Body of pancreas (tissue), 4 donors: ENCODE results near the gene HOXB9. TPM values are rescaled to one million over a fixed set of nuclear protein-coding genes. Genes with fewer than 3 reads are reported as not detected.

Experiments
- ATAC-seq: fragments of 150-250 bp; one replicate; pipeline ENCODE4 v1.9.1; 2016
- DNase-seq, 4 donors: peaks; one replicate each; pipeline ENCODE4 v3.0.0-alpha.2; 2019
- H3K27ac ChIP-seq, 4 donors: fragments of 200-600 bp; sonication (generic); 1 replicate in 3 of 4; 2 replicates in 1 of 4; pipeline versions ENCODE4 v1.5.1 to v1.6.1; 2016 to 2019; ENCODE audit warnings: mild to moderate bottlenecking in 1 of 4, mixed read lengths in 1 of 4, moderate library complexity in 1 of 4
- H3K27me3 ChIP-seq, 2 donors: fragments of 200-600 bp; sonication (generic); one replicate each; pipeline ENCODE4 v1.6.0; 2016; ENCODE audit warnings: mild to moderate bottlenecking in 1 of 2
- H3K36me3 ChIP-seq, 2 donors: fragments of 200-600 bp; sonication (generic); replicated peaks in 1 of 2; 2 replicates each; pipeline ENCODE4 v1.5.1; 2016; ENCODE audit warnings: low read depth in 2 of 2; ENCODE audit not compliant: insufficient read depth in 1 of 2
- H3K4me1 ChIP-seq: fragments of 200-600 bp; sonication (generic); one replicate; pipeline ENCODE4 v1.6.0; 2016
- H3K4me3 ChIP-seq, 2 donors: fragments of 200-600 bp; sonication (generic); 1 replicate in 1 of 2; 2 replicates in 1 of 2; pipeline ENCODE4 v1.5.1; 2016 to 2019
- H3K9me3 ChIP-seq, 3 donors: fragments of 200-600 bp; sonication (generic); 1 replicate in 2 of 3; 2 replicates in 1 of 3; pipeline ENCODE4 v1.5.1; 2016
- CTCF ChIP-seq, 7 experiments: fragments of 450-650 bp in 4 of 7; fragments of 200-600 bp in 3 of 7; sonication (generic) in 3 of 7; IDR thresholded peaks; one replicate each; pipeline ENCODE4 v1.5.1; 2016 to 2019; ENCODE audit warnings: antibody characterized with exemption in 7 of 7
- POLR2A ChIP-seq, 3 donors: fragments of 450-650 bp; IDR thresholded peaks; one replicate each; pipeline ENCODE4 v1.6.1; 2016; ENCODE audit warnings: antibody characterized with exemption in 3 of 3, mild to moderate bottlenecking in 2 of 3
- whole genome bisulfite sequencing, 2 donors: methylation state at CpG; one replicate each; pipeline ENCODE4 v1.1.5; 2017; 5-methylcytosine and 5-hydroxymethylcytosine counted together
- intact Hi-C: fragments of 100-400 bp; cut with DNase I; formaldehyde crosslinking; loops from one replicate; pipeline ENCODE4 v1.15.1; 2023
- total RNA-seq, 2 donors: library from RNA; depleted of rRNA; stranded (reverse); fragments of >200 nt; gene quantifications; one replicate each; pipeline ENCODE4 v1.1.0, GENCODE V29; 2016

The HOXB9 gene
- total RNA-seq, 2 donors from 2014 or later = not detected

GRCh38 chr17:48634493-48635208 lies 8.5 kb upstream of the HOXB9 start:
- H3K36me3 ChIP-seq = no peaks in the 10 kb centered on the region
- peaks cover 0 to 77% of the 10 kb centered on the region in 2 donors for H3K27me3 ChIP-seq
- no peak overlapping the region for H3K4me3 ChIP-seq
- 22 to 29% methylated on average over 20 of the region's 20 CpGs for WGBS, 2 donors
- DNase-seq = no peak
- peaks cover 11% of the 10 kb centered on the region for H3K4me1 ChIP-seq
- ATAC-seq = no peak
- no peak overlapping the region for H3K27ac ChIP-seq
- TF ChIP-seq CTCF (IDR thresholded peaks at IDR 0.05) = no peak
- no peaks in the 10 kb centered on the region for H3K9me3 ChIP-seq
- intact Hi-C loops = no loop called here

GRCh38 chr17:48633266-48633677 lies 7.1 kb upstream of the HOXB9 start:
- TF ChIP-seq CTCF (IDR thresholded peaks at IDR 0.05) (no peak), POLR2A (IDR thresholded peaks at IDR 0.05) (no peak)
- H3K4me3 ChIP-seq = no peak overlapping the region
- WGBS, 2 donors = 16 to 21% methylated on average over 34 to 35 of the region's 35 CpGs
- H3K27me3 ChIP-seq = peaks cover 0 to 85% of the 10 kb centered on the region in 2 donors
- no peak overlapping the region for H3K27ac ChIP-seq
- H3K4me1 ChIP-seq = peaks cover 11% of the 10 kb centered on the region
- intact Hi-C loops = no loop called here
- H3K36me3 ChIP-seq = no peaks in the 10 kb centered on the region
- DNase-seq (no peak), ATAC-seq (no peak)
- H3K9me3 ChIP-seq = no peaks in the 10 kb centered on the region

- ATAC-seq (no peak), DNase-seq (no peak)
- Histone ChIP-seq H3K4me1 (peaks cover 11% of the 10 kb centered on the region), H3K4me3 (no peak overlapping the region), H3K27me3 (peaks cover 0 to 87% of the 10 kb centered on the region in 2 donors), H3K27ac (no peak overlapping the region), H3K36me3 (no peaks in the 10 kb centered on the region), H3K9me3 (no peaks in the 10 kb centered on the region)
- WGBS, 2 donors = 15 to 28% methylated on average over 7 of the region's 7 CpGs
- intact Hi-C loops = no loop called here
- no peak for TF ChIP-seq CTCF (IDR thresholded peaks at IDR 0.05)
- TF ChIP-seq POLR2A (IDR thresholded peaks at IDR 0.05) = no peak
Observed at GRCh38 chr17:48632579-48633265, 6.6 kb upstream of the HOXB9 start.

GRCh38 chr17:48631693-48632578 lies 5.8 kb upstream of the HOXB9 start:
- DNase-seq = no peak
- 15 to 22% methylated on average over 7 of the region's 7 CpGs for WGBS, 2 donors
- peaks cover 0 to 85% of the 10 kb centered on the region in 2 donors for H3K27me3 ChIP-seq

More at GRCh38 chr17:48631693-48632578, 5.8 kb upstream of the HOXB9 start:
- ATAC-seq = no peak
- Histone ChIP-seq H3K4me3 (no peak overlapping the region), H3K4me1 (peaks cover 11% of the 10 kb centered on the region), H3K36me3 (no peaks in the 10 kb centered on the region), H3K9me3 (no peaks in the 10 kb centered on the region), H3K27ac (no peak overlapping the region)
- intact Hi-C loops = no loop called here
- no peak for TF ChIP-seq POLR2A (IDR thresholded peaks at IDR 0.05)
- TF ChIP-seq CTCF (IDR thresholded peaks at IDR 0.05) = no peak
